Measurements from ENCODE around the gene GRIN2A.

GRCh38 chr16:9823510-9823909 lies 358.7 kb downstream of the GRIN2A start:
- TF ChIP-seq, protein P1, sequence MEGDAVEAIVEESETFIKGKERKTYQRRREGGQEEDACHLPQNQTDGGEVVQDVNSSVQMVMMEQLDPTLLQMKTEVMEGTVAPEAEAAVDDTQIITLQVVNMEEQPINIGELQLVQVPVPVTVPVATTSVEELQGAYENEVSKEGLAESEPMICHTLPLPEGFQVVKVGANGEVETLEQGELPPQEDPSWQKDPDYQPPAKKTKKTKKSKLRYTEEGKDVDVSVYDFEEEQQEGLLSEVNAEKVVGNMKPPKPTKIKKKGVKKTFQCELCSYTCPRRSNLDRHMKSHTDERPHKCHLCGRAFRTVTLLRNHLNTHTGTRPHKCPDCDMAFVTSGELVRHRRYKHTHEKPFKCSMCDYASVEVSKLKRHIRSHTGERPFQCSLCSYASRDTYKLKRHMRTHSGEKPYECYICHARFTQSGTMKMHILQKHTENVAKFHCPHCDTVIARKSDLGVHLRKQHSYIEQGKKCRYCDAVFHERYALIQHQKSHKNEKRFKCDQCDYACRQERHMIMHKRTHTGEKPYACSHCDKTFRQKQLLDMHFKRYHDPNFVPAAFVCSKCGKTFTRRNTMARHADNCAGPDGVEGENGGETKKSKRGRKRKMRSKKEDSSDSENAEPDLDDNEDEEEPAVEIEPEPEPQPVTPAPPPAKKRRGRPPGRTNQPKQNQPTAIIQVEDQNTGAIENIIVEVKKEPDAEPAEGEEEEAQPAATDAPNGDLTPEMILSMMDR (IDR thresholded peaks at IDR 0.05; ENCODE audit: low read length) = no peak
- no peak for TF ChIP-seq EZH2 (optimal IDR thresholded peaks at IDR 0.05; ENCODE audit: low read depth, low read length)
